ENCODE measurements around the gene HSPB9.

HSPB9 gene

GRCh38 chr17:42117397-42118125, 5.0 kb upstream of the HSPB9 start:
- TF ChIP-seq CTCF (IDR thresholded peaks at IDR 0.05; ENCODE audit: low read depth, low read length): no peak
- DNase-seq (ENCODE audit: extremely low read depth, low read depth): no peak

GRCh38 chr17:42118126-42118510, 4.5 kb upstream of the HSPB9 start:
- DNase-seq (ENCODE audit: extremely low read depth, low read depth): no peak
- TF ChIP-seq CTCF (IDR thresholded peaks at IDR 0.05; ENCODE audit: low read depth, low read length): no peak

- DNase-seq (ENCODE audit: extremely low read depth, low read depth): no peak
- TF ChIP-seq CTCF (IDR thresholded peaks at IDR 0.05; ENCODE audit: low read depth, low read length): peak; percentile 41
Observed at GRCh38 chr17:42118545-42118944, 4.1 kb upstream of the HSPB9 start.

GRCh38 chr17:42119301-42119700, 3.3 kb upstream of the HSPB9 start:
- TF ChIP-seq CTCF (IDR thresholded peaks at IDR 0.05; ENCODE audit: low read depth, low read length): no peak
- DNase-seq (ENCODE audit: extremely low read depth, low read depth): no peak

GRCh38 chr17:42120161-42120769, 2.3 kb upstream of the HSPB9 start:
- DNase-seq (ENCODE audit: extremely low read depth, low read depth): no peak
- no peak for TF ChIP-seq CTCF (IDR thresholded peaks at IDR 0.05; ENCODE audit: low read depth, low read length)

GRCh38 chr17:42120770-42121769, 1.5 kb upstream of the HSPB9 start, which contains the start of gene KAT2A:
Gene KAT2A, minus strand, starts transcription at chr17:42121367. Its CDS starts 63 bp downstream, at chr17:42121304.
- TF ChIP-seq CTCF (IDR thresholded peaks at IDR 0.05; ENCODE audit: low read depth, low read length): no peak
- DNase-seq (ENCODE audit: extremely low read depth, low read depth): peak; percentile 42

Measured in AG09319 (cell line).